Measurements from ENCODE around the gene ZNF778.

DNA sequence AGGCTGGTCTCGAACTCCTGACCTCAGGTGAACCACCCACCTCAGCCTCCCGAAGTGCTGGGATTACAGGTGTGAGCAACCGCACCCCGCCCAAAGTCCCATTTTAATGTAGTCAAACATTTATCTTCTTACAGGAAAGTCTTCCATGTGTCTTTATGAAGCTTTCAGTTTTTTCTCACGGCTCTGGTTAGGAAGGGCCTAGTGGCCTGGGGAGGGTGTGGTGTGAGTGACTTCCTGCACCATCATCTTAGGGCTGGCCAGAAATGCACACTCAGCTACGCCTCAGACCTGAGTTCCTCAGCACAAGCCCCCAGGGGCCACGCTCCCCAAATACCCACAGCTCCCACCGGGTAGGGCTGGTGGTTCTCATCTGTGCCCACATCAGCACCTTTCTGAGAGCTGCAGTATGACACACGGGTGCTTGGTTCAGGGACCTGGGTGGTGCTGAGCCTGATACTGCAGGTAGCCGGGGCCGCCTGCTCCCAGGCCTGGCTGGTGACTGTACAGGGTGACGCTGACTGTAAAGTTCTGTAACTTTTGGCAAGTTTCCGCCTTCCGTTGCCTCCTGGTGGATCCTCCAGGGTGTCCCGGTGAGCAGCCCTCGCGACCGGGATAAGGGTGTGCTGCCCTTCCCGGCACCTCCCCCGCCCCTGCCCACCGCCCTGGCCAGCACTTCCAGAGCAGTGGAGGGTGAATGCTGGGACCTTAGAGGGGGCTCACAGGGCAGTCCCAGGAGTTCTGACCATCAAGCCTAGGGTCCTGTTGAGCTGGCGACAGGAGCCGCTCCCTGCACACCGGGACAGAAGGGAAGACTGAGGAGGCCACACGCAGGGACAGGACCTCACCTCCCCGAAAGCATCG is 52.5 kb downstream of the ZNF778 start:
- TF ChIP-seq, protein P1, sequence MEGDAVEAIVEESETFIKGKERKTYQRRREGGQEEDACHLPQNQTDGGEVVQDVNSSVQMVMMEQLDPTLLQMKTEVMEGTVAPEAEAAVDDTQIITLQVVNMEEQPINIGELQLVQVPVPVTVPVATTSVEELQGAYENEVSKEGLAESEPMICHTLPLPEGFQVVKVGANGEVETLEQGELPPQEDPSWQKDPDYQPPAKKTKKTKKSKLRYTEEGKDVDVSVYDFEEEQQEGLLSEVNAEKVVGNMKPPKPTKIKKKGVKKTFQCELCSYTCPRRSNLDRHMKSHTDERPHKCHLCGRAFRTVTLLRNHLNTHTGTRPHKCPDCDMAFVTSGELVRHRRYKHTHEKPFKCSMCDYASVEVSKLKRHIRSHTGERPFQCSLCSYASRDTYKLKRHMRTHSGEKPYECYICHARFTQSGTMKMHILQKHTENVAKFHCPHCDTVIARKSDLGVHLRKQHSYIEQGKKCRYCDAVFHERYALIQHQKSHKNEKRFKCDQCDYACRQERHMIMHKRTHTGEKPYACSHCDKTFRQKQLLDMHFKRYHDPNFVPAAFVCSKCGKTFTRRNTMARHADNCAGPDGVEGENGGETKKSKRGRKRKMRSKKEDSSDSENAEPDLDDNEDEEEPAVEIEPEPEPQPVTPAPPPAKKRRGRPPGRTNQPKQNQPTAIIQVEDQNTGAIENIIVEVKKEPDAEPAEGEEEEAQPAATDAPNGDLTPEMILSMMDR (IDR thresholded peaks at IDR 0.05), result no peak
- TF ChIP-seq EZH2 (IDR thresholded peaks at IDR 0.05; ENCODE audit: borderline replicate concordance, insufficient read depth, low read depth, low read length, poor library complexity, severe bottlenecking), result no peak

Measured in B cell (primary cell).